Heart right ventricle (tissue), 16 donors: Measurements from ENCODE around the gene PRUNE1. TPM values are rescaled to one million over a fixed set of nuclear protein-coding genes. Genes with fewer than 3 reads are reported as not detected.

Experiments used
- ATAC-seq, 8 donors: fragments of 200-7000 bp; cut with Tn5 transposase; one replicate each; pipeline ENCODE4 v1.9.1; 2020; ENCODE audit warnings: mild to moderate bottlenecking in 8 of 8, moderate library complexity in 8 of 8, moderate number of reproducible peaks in 1 of 8
- DNase-seq, 2 donors: peaks; one replicate each; pipeline ENCODE4 v3.0.0-alpha.2; 2020
- H3K27ac ChIP-seq, 10 donors: fragments of 200-600 bp; sonication (generic) in 2 of 10; one replicate each; pipeline versions ENCODE4 v1.5.0 to v1.8.0; 2020 to 2022; ENCODE audit warnings: mild to moderate bottlenecking in 3 of 10
- H3K27me3 ChIP-seq, 7 donors: fragments of 200-600 bp; one replicate each; pipeline ENCODE4 v1.8.0; 2021 to 2022; ENCODE audit warnings: mild to moderate bottlenecking in 2 of 7
- H3K36me3 ChIP-seq, 9 donors: fragments of 200-600 bp; sonication (generic) in 1 of 9; one replicate each; pipeline versions ENCODE4 v1.5.0 to v1.8.0; 2020 to 2022; ENCODE audit warnings: mild to moderate bottlenecking in 2 of 9
- H3K4me1 ChIP-seq, 9 donors: fragments of 200-600 bp; sonication (generic) in 1 of 9; one replicate each; pipeline versions ENCODE4 v1.5.0 to v1.8.0; 2020 to 2022; ENCODE audit warnings: mild to moderate bottlenecking in 4 of 9
- H3K4me3 ChIP-seq, 10 donors: fragments of 200-600 bp; sonication (generic) in 2 of 10; one replicate each; pipeline versions ENCODE4 v1.5.0 to v1.8.0; 2020 to 2022; ENCODE audit warnings: mild to moderate bottlenecking in 7 of 10, moderate library complexity in 2 of 10
- H3K9me3 ChIP-seq, 11 donors: fragments of 200-600 bp in 10 of 11; sonication (generic) in 2 of 11; one replicate each; pipeline versions ENCODE4 v1.5.0 to v1.8.0; 2013 to 2022; ENCODE audit warnings: mild to moderate bottlenecking in 2 of 11, control low read depth in 1 of 11, moderate library complexity in 1 of 11
- WGBS, 2 donors: extraction: QIAGEN DNeasy Blood & Tissue Kit; methylation state at CpG; one replicate each; pipeline ENCODE4 v1.1.7; 2013; ENCODE audit warnings: inconsistent platforms in 1 of 2; 5-methylcytosine and 5-hydroxymethylcytosine counted together
- intact Hi-C, 10 donors: fragments of 100-400 bp; cut with DNase I; formaldehyde crosslinking; loops; one replicate each; pipeline versions ENCODE4 v1.11.1 to v1.14.2; 2022
- polyA plus RNA-seq, 2 donors: library from polyadenylated mRNA; stranded (reverse); fragments of 200-250 nt; gene quantifications; one replicate each; pipeline ENCODE4 v1.2.3, GENCODE V29; 2013
- total RNA-seq, 10 donors: library from RNA; stranded (reverse); fragmentation: NEBNext Ultra II Directional in 3 of 10; extraction: Animal tissue kit (Norgen Biotek cat#: 25700) in 3 of 10; gene quantifications; one replicate each; pipeline versions ENCODE4 v1.2.1 to v1.2.4, GENCODE V29; 2021 to 2023
- TF ChIP-seq, protein P1 (sequence below), 9 donors: fragments of 200-600 bp; sonication (generic) in 2 of 9; IDR thresholded peaks; one replicate each; pipeline versions ENCODE4 v1.5.0 to v1.8.0; 2021 to 2022; ENCODE audit warnings: antibody characterized with exemption in 9 of 9, mild to moderate bottlenecking in 5 of 9, moderate library complexity in 1 of 9
- donor health status: Arrhythmogenic right ventricular cardiomyopathy.
- donor health status: ischemic (EF 13 %, LVEDD 7.1; RV severe dilation, severe dysfunction).
- donor health status: healthy with polysubstance abuse.
- donor health status: DM: no; HTN: yes; CAD: no.
- donor health status: DM: no; HTN: no; CAD: no.
- donor health status: ischemic (EF 25% LVEDD 6.9; RV normal size, moderate dysfunction).
- donor health status: ischemic (EF 25% LVEDD 5.7; RV mildly dilated, moderate dysfunction).
- donor health status: healthy.
- donor health status: DM: yes; HTN: yes; CAD: no.
- donor health status: Ischemic cardiomyopathy.
- donor health status: ischemic (EF 35%, LVEDD 5.7; RV mildly dilated, moderate dysfunction).
- donor health status: nonischemic (EF 11% LVEDD 7.7; RV severe dilation, severe dysfunction).
- donor health status: DM: yes; HTN: yes; CAD: no.
- donor health status: PGD.
- donor health status: ischemic (EF 29% LVEDD 5.4; RV normal size, mild dysfunction).
- donor health status: nonischemic (EF 23%, LVEDD 6.1; RV moderate dilation, normal function).

PRUNE1 gene
- total and polyA plus RNA-seq, 12 donors, result 11.5 to 50.1 (median 43.9) TPM

DNA sequence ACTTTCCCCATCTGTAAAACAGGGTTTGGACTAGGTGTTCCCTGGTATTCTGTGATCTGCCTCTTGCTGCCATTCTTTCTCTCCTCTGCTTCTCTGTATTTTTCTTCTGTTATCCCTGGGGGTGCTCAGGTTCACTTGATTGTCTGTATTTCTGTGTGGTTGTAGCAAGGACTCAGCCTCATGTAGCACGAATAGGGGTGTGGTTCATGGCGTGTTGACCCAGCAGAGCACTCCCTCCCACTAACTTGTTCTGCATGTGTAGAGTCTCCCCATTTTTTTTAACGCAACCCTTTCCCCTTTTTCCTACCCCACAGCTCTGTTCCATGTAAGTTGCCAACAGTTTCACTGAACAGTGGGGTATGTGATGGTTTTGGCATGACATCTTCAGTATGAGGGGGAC lies 26.9 kb downstream of the PRUNE1 start:
- Histone ChIP-seq H3K9me3 (no peaks in the 10 kb centered on the region), H3K4me1 (peaks cover 0 to 17% (median 5%) of the 10 kb centered on the region in 9 donors), H3K36me3 (peaks cover 0 to 59% (median 39%) of the 10 kb centered on the region in 9 donors), H3K4me3 (no peak overlapping the region), H3K27me3 (no peaks in the 10 kb centered on the region), H3K27ac (peak overlapping the region in 3 of 10 donors; percentile 9 to 28 (median 24))
- TF ChIP-seq, protein P1, sequence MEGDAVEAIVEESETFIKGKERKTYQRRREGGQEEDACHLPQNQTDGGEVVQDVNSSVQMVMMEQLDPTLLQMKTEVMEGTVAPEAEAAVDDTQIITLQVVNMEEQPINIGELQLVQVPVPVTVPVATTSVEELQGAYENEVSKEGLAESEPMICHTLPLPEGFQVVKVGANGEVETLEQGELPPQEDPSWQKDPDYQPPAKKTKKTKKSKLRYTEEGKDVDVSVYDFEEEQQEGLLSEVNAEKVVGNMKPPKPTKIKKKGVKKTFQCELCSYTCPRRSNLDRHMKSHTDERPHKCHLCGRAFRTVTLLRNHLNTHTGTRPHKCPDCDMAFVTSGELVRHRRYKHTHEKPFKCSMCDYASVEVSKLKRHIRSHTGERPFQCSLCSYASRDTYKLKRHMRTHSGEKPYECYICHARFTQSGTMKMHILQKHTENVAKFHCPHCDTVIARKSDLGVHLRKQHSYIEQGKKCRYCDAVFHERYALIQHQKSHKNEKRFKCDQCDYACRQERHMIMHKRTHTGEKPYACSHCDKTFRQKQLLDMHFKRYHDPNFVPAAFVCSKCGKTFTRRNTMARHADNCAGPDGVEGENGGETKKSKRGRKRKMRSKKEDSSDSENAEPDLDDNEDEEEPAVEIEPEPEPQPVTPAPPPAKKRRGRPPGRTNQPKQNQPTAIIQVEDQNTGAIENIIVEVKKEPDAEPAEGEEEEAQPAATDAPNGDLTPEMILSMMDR (IDR thresholded peaks at IDR 0.05), result no peak
- intact Hi-C loops, result no loop called here
- 90% methylated on average over 3 of the region's 3 CpGs for WGBS, 2 donors
- ATAC-seq (peak in 2 of 8 donors; percentile 10 to 42), DNase-seq (no peak)

DNA sequence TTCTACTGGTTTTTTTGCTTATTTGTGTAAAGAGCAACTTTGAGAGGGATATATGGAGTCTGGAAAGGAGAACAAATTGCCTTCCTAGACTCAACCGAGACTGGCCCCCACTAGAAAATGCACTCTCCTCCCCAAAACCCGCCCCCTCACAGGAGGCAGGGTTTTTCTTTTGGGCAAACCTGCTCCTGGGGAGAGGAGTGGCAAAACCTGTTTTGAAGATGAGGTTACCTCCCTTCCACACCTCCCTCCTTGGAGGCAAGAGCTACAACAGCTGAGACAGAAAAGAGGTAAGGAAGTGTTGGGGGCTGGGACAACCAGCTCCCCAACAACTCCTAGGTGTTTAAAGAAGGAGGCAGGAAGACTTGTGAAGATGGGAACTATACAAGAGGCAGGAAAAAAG lies 28.1 kb downstream of the PRUNE1 start, which contains the start of gene BNIPL:
TSS of gene BNIPL (plus strand) at position 231 of the 400 bp plus-strand sequence. CDS start at position 371, 140 bp downstream.
- H3K4me1 ChIP-seq, result peaks cover 0 to 17% (median 5%) of the 10 kb centered on the region in 9 donors

DNA sequence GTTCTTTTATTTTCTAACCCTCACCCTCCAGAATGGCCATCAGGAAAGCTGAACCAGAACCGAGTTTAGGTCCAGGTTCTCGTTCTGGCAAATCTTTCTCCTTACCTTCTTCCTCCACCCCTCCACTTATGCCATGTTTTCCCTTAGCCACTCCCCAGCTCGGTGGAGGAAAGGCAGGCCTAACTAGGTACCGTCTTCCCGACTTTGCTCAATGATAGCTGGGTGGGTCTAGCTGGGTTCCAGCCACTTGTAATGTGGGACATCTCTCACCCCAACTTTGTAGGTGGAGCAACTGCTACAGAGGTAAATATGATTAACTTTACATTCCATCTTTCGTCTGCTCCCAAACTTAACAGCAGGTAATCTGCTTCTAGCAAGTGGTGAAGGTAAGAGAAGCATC lies 28.8 kb downstream of the PRUNE1 start:
- Histone ChIP-seq H3K36me3 (peaks cover 0 to 40% (median 23%) of the 10 kb centered on the region in 9 donors), H3K4me1 (peaks cover 0 to 17% (median 5%) of the 10 kb centered on the region in 9 donors), H3K9me3 (no peaks in the 10 kb centered on the region), H3K27me3 (no peaks in the 10 kb centered on the region), H3K27ac (no peak overlapping the region), H3K4me3 (no peak overlapping the region)
- intact Hi-C loops, result no loop called here
- ATAC-seq, result no peak
- 83 to 86% methylated on average over 6 of the region's 6 CpGs for WGBS, 2 donors
- TF ChIP-seq, protein P1 (IDR thresholded peaks at IDR 0.05), result no peak
- no peak for DNase-seq

More for the DNA sequence above, 28.1 kb downstream of the PRUNE1 start, which contains the start of gene BNIPL:
- Histone ChIP-seq H3K27me3 (no peaks in the 10 kb centered on the region), H3K36me3 (peaks cover 0 to 47% (median 29%) of the 10 kb centered on the region in 9 donors), H3K27ac (peak within 1 kb of the TSS in 3 of 10 donors; percentile 9 to 28 (median 24)), H3K9me3 (no peaks in the 10 kb centered on the region), H3K4me3 (no peak within 1 kb of the TSS)
- intact Hi-C loops, result no loop called here
- ATAC-seq (no peak), DNase-seq (no peak)
- WGBS, 2 donors, result 50 to 68% methylated on average over 2 of the region's 2 CpGs
- TF ChIP-seq, protein P1 (IDR thresholded peaks at IDR 0.05), result no peak

DNA sequence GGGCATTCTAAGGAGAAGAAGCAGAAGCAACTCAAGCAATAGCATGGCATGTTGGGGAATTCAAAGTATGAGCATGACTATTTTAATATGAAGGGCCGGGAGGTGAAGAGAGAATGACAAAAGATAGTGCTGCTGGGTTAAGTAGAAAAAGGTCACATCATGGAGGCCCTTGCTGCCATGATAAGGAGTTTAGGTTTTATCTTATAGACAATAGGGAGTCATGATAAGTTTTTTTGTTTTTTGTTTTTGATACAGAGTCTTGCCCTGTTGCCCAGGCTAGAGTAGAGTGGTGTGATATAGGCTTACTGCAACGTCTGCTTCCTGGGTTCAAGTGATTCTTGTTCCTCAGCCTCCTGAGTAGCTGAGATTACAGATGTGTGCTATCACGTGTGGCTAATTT lies 31.3 kb downstream of the PRUNE1 start:
- DNase-seq (no peak), ATAC-seq (no peak)
- no peak overlapping the region for H3K27ac ChIP-seq
- peaks cover 0 to 33% (median 10%) of the 10 kb centered on the region in 9 donors for H3K36me3 ChIP-seq
- H3K4me3 ChIP-seq, result no peak overlapping the region
- H3K27me3 ChIP-seq, result no peaks in the 10 kb centered on the region
- WGBS, 2 donors, result 61% methylated on average over 3 of the region's 3 CpGs
- intact Hi-C loops, result no loop called here
- TF ChIP-seq, protein P1 (IDR thresholded peaks at IDR 0.05), result no peak
- peaks cover 0 to 14% (median 3%) of the 10 kb centered on the region in 9 donors for H3K4me1 ChIP-seq
- H3K9me3 ChIP-seq, result no peaks in the 10 kb centered on the region
